HepG2 (cell line): ENCODE measurements around the gene PTCRA. TPM values are rescaled to one million over a fixed set of nuclear protein-coding genes. Genes with fewer than 3 reads are reported as not detected.

Source experiments
- CCAR2 ChIP-seq: fragments of 200-400 bp; formaldehyde crosslinking; optimal IDR thresholded peaks from 2 replicates; pipeline ENCODE3; 2018; ENCODE audit warnings: low read depth, mild to moderate bottlenecking, low read length, moderate library complexity
- ETV5 ChIP-seq: IDR thresholded peaks from 2 replicates; pipeline ENCODE4 v1.6.1; 2018; ENCODE audit warnings: missing biosample characterization, missing genetic modification reagents, inconsistent platforms, borderline replicate concordance
- FOXA1 ChIP-seq, 2 experiments: fragments of 450-650 bp in 1 of 2; sonication (generic) in 1 of 2; formaldehyde crosslinking in 1 of 2; IDR thresholded peaks; 2 replicates each; pipeline versions ENCODE4 v1.4.0 to v1.6.1; 2016 to 2020; ENCODE audit warnings: missing genetic modification reagents in 1 of 2
- GATAD1 ChIP-seq: IDR thresholded peaks from 2 replicates; pipeline ENCODE4 v1.6.1; 2016; ENCODE audit warnings: missing genetic modification reagents, missing compliant biosample characterization
- HNF1B ChIP-seq: sonication (generic); formaldehyde crosslinking; IDR thresholded peaks from 2 replicates; pipeline ENCODE4 v1.5.1; 2020; ENCODE audit warnings: mild to moderate bottlenecking, moderate library complexity, missing genetic modification reagents
- KLF11 ChIP-seq: IDR thresholded peaks from 2 replicates; pipeline ENCODE4 v1.6.1; 2016; ENCODE audit warnings: missing compliant biosample characterization
- KMT2A ChIP-seq: sonication (generic); formaldehyde crosslinking; IDR thresholded peaks from 2 replicates; pipeline ENCODE4 v1.4.0; 2020; ENCODE audit warnings: missing genetic modification reagents
- KMT2B ChIP-seq: IDR thresholded peaks from 2 replicates; pipeline ENCODE4 v1.6.1; 2016; ENCODE audit warnings: missing genetic modification reagents, missing compliant biosample characterization
- LBX2 ChIP-seq: sonication (generic); formaldehyde crosslinking; IDR thresholded peaks from 2 replicates; pipeline ENCODE4 v1.5.0; 2020; ENCODE audit warnings: missing genetic modification reagents, mild to moderate bottlenecking, borderline replicate concordance
- MAFK ChIP-seq, 2 experiments: IDR thresholded peaks in 1 of 2; conservative IDR thresholded peaks in 1 of 2; 2 replicates each; pipeline ENCODE4 v1.6.1; 2011; ENCODE audit warnings: improper control_type of control experiment in 2 of 2, low read length in 2 of 2
- NR2F2 ChIP-seq: IDR thresholded peaks from 2 replicates; pipeline ENCODE4 v1.6.1; 2012; ENCODE audit warnings: low read depth, inconsistent platforms, borderline replicate concordance
- NR3C1 ChIP-seq: sonication (generic); formaldehyde crosslinking; IDR thresholded peaks from 2 replicates; pipeline ENCODE4 v1.4.0; 2020; ENCODE audit warnings: missing genetic modification reagents
- PHF5A ChIP-seq: IDR thresholded peaks from one replicate; pipeline ENCODE4 v1.6.1; 2018; ENCODE audit warnings: low read depth, missing genetic modification reagents; ENCODE audit not compliant: unreplicated experiment
- RORA ChIP-seq: sonication (generic); formaldehyde crosslinking; IDR thresholded peaks from 2 replicates; pipeline ENCODE4 v1.5.0; 2020; ENCODE audit warnings: mild to moderate bottlenecking, missing genetic modification reagents, moderate library complexity
- TAF1 ChIP-seq: sonication (generic); formaldehyde crosslinking; IDR thresholded peaks from 2 replicates; pipeline ENCODE4 v1.4.0; 2020; ENCODE audit warnings: missing genetic modification reagents
- ZBTB38 ChIP-seq: sonication (generic); formaldehyde crosslinking; IDR thresholded peaks from 2 replicates; pipeline ENCODE4 v1.5.1; 2020; ENCODE audit warnings: mild to moderate bottlenecking, missing genetic modification reagents
- ZEB1 ChIP-seq: IDR thresholded peaks from 2 replicates; pipeline ENCODE4 v1.6.1; 2012; ENCODE audit warnings: mild to moderate bottlenecking, low read depth, inconsistent platforms; ENCODE audit not compliant: insufficient replicate concordance
- ZKSCAN5 ChIP-seq: sonication (generic); formaldehyde crosslinking; IDR thresholded peaks from 2 replicates; pipeline ENCODE4 v1.5.1; 2020; ENCODE audit warnings: mild to moderate bottlenecking, missing genetic modification reagents
- ZNF367 ChIP-seq: sonication (generic); formaldehyde crosslinking; IDR thresholded peaks from 2 replicates; pipeline ENCODE4 v1.4.0; 2020; ENCODE audit warnings: missing genetic modification reagents, borderline replicate concordance
- polyA plus RNA-seq, 8 experiments: library from polyadenylated mRNA; depleted of rRNA in 3 of 8; stranded (reverse) in 7 of 8; unstranded in 1 of 8; fragments of >200 nt; fragmentation: Illumina TruSeq in 4 of 8; extraction: Trizol in 4 of 8; gene quantifications; 2 replicates each; pipeline versions ENCODE4 v1.2.1 to v1.2.3, GENCODE V29; 2011 to 2016; ENCODE audit warnings: low read depth in 4 of 8, missing spikeins in 1 of 8, mixed read lengths in 1 of 8; ENCODE audit not compliant: insufficient read depth in 1 of 8
- total RNA-seq, 5 experiments: library from RNA; depleted of rRNA; stranded (reverse); fragments of >200 nt; fragmentation: Illumina TruSeq; extraction: Trizol; gene quantifications; 2 replicates each; pipeline ENCODE4 v1.2.3, GENCODE V29; 2016; ENCODE audit warnings: low read depth in 1 of 5
- TF ChIP-seq, protein P1 (sequence below): sonication (generic); formaldehyde crosslinking; IDR thresholded peaks from 2 replicates; pipeline ENCODE4 v1.4.0; 2020; ENCODE audit warnings: mild to moderate bottlenecking, missing genetic modification reagents
- TF ChIP-seq, protein P2 (sequence below), 2 experiments: sonication (generic) in 1 of 2; formaldehyde crosslinking in 1 of 2; IDR thresholded peaks; 2 replicates each; pipeline versions ENCODE4 v1.5.1 to v1.6.1; 2011 to 2020; ENCODE audit warnings: borderline replicate concordance in 1 of 2, low read depth in 1 of 2, low read length in 1 of 2, mild to moderate bottlenecking in 1 of 2, missing genetic modification reagents in 1 of 2, moderate library complexity in 1 of 2
- TF ChIP-seq, protein P3 (sequence below), 2 experiments: sonication (generic) in 1 of 2; formaldehyde crosslinking in 1 of 2; IDR thresholded peaks; 2 replicates each; pipeline versions ENCODE4 v1.4.0 to v1.6.1; 2018 to 2020; ENCODE audit warnings: missing genetic modification reagents in 2 of 2, borderline replicate concordance in 1 of 2, low read depth in 1 of 2, mild to moderate bottlenecking in 1 of 2, missing biosample characterization in 1 of 2

The PTCRA gene
- total and polyA plus RNA-seq, 2 of the 13 experiments (the other 11 are each of a cell fraction or from before 2014, with no cell fraction given): not detected

GRCh38 chr6:42928986-42929820, 13.3 kb downstream of the PTCRA start, which contains the start of gene CNPY3 (continued):
- TF ChIP-seq, protein P1, sequence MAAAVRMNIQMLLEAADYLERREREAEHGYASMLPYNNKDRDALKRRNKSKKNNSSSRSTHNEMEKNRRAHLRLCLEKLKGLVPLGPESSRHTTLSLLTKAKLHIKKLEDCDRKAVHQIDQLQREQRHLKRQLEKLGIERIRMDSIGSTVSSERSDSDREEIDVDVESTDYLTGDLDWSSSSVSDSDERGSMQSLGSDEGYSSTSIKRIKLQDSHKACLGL (CRISPR knock-in tag): peak; percentile 99
- TF ChIP-seq FOXA1 (IDR thresholded peaks at IDR 0.05) (no peak), FOXA1 (CRISPR knock-in tag; IDR thresholded peaks at IDR 0.05) (peak; percentile 18; the same call in 1 of the 2 replicates), KLF11 (CRISPR knock-in tag) (peak; percentile 97), NR3C1 (no peak), LBX2 (CRISPR knock-in tag) (peak; percentile 85; the same call in 1 of the 2 replicates), MAFK (conservative IDR thresholded peaks at IDR 0.05 in 1 of 2, IDR thresholded peaks at IDR 0.05 in 1 of 2; ENCODE audit: low read length in 2 of 2) (no peak), HNF1B (CRISPR knock-in tag) (peak; percentile 87; the same call in 1 of the 2 replicates), ETV5 (CRISPR knock-in tag) (peak; percentile 95), GATAD1 (CRISPR knock-in tag) (peak; percentile 85), NR2F2 (peak; percentile 39; the same call in 1 of the 2 replicates), ZEB1 (peak; percentile 52), ZBTB38 (peak; percentile 96), TAF1 (CRISPR knock-in tag) (peak; percentile 82; the same call in 1 of the 2 replicates), KMT2A (CRISPR knock-in tag) (peak; percentile 84), KMT2B (CRISPR knock-in tag) (peak; percentile 95), ZNF367 (no peak; the same call in 1 of the 2 replicates), CCAR2 (no peak), PHF5A (CRISPR knock-in tag) (peak; percentile 88), ZKSCAN5 (no peak), RORA (0 out of 2 replicates have a peak, but pooled peaks have one; percentile 78)
- TF ChIP-seq, protein P2, sequence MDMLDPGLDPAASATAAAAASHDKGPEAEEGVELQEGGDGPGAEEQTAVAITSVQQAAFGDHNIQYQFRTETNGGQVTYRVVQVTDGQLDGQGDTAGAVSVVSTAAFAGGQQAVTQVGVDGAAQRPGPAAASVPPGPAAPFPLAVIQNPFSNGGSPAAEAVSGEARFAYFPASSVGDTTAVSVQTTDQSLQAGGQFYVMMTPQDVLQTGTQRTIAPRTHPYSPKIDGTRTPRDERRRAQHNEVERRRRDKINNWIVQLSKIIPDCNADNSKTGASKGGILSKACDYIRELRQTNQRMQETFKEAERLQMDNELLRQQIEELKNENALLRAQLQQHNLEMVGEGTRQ (IDR thresholded peaks at IDR 0.05; ENCODE audit: low read depth, low read length): peak; percentile 72
- TF ChIP-seq, protein P2 (CRISPR knock-in tag; IDR thresholded peaks at IDR 0.05; ENCODE audit: borderline replicate concordance): peak; percentile 87
- TF ChIP-seq, protein P3, sequence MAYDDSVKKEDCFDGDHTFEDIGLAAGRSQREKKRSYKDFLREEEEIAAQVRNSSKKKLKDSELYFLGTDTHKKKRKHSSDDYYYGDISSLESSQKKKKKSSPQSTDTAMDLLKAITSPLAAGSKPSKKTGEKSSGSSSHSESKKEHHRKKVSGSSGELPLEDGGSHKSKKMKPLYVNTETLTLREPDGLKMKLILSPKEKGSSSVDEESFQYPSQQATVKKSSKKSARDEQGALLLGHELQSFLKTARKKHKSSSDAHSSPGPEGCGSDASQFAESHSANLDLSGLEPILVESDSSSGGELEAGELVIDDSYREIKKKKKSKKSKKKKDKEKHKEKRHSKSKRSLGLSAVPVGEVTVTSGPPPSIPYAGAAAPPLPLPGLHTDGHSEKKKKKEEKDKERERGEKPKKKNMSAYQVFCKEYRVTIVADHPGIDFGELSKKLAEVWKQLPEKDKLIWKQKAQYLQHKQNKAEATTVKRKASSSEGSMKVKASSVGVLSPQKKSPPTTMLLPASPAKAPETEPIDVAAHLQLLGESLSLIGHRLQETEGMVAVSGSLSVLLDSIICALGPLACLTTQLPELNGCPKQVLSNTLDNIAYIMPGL (CRISPR knock-in tag; IDR thresholded peaks at IDR 0.05; ENCODE audit: borderline replicate concordance in 1 of 2, low read depth in 1 of 2): peak; percentile 92 to 94; a peak in 3 of 4 replicates
